PC-3 (cell line): ENCODE results near the gene PDE6C.

ENCODE experiments used
- EZH2 ChIP-seq: fragments of 300-600 bp; sonication (generic); IDR thresholded peaks from one replicate; pipeline ENCODE4 v1.6.1; 2017; ENCODE audit warnings: antibody characterized with exemption, mild to moderate bottlenecking, low read length; ENCODE audit not compliant: unreplicated experiment
- EZH2phosphoT487 ChIP-seq: fragments of 300-600 bp; sonication (generic); IDR thresholded peaks from 2 replicates; pipeline ENCODE4 v1.6.1; 2018; ENCODE audit warnings: mild to moderate bottlenecking, antibody characterized with exemption, low read length, borderline replicate concordance
- TF ChIP-seq, protein P1 (sequence below): fragments of 300-600 bp; sonication (generic); conservative IDR thresholded peaks from 2 replicates; pipeline ENCODE4 v1.5.1; 2017; ENCODE audit warnings: antibody characterized with exemption, low read depth, mild to moderate bottlenecking, low read length

- TF ChIP-seq, protein P1, sequence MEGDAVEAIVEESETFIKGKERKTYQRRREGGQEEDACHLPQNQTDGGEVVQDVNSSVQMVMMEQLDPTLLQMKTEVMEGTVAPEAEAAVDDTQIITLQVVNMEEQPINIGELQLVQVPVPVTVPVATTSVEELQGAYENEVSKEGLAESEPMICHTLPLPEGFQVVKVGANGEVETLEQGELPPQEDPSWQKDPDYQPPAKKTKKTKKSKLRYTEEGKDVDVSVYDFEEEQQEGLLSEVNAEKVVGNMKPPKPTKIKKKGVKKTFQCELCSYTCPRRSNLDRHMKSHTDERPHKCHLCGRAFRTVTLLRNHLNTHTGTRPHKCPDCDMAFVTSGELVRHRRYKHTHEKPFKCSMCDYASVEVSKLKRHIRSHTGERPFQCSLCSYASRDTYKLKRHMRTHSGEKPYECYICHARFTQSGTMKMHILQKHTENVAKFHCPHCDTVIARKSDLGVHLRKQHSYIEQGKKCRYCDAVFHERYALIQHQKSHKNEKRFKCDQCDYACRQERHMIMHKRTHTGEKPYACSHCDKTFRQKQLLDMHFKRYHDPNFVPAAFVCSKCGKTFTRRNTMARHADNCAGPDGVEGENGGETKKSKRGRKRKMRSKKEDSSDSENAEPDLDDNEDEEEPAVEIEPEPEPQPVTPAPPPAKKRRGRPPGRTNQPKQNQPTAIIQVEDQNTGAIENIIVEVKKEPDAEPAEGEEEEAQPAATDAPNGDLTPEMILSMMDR: no peak
- TF ChIP-seq EZH2phosphoT487 (no peak), EZH2 (no peak)
Observed at GRCh38 chr10:93568105-93568390, 44.3 kb upstream of the PDE6C start.
